SH-SY5Y (cell line): ENCODE measurements around the gene FRK.

Experiments used
- GATA2 ChIP-seq: IDR thresholded peaks from 2 replicates; pipeline ENCODE4 v1.6.1; 2011; ENCODE audit warnings: mild to moderate bottlenecking, low read depth, low read length
- GATA3 ChIP-seq: IDR thresholded peaks from 2 replicates; pipeline ENCODE4 v1.6.1; 2011; ENCODE audit warnings: low read depth, mild to moderate bottlenecking, low read length, moderate library complexity

FRK gene

GRCh38 chr6:116088946-116089345, 28.3 kb upstream of the FRK start:
- TF ChIP-seq GATA3 (no peak), GATA2 (no peak)

- TF ChIP-seq GATA3 (no peak), GATA2 (no peak)
These were observed 26.8 kb upstream of the FRK start for GRCh38 chr6:116087437-116088027.

- TF ChIP-seq GATA2, result no peak
- TF ChIP-seq GATA3, result no peak
These were observed 23.6 kb upstream of the FRK start for GRCh38 chr6:116084284-116084683.

DNA sequence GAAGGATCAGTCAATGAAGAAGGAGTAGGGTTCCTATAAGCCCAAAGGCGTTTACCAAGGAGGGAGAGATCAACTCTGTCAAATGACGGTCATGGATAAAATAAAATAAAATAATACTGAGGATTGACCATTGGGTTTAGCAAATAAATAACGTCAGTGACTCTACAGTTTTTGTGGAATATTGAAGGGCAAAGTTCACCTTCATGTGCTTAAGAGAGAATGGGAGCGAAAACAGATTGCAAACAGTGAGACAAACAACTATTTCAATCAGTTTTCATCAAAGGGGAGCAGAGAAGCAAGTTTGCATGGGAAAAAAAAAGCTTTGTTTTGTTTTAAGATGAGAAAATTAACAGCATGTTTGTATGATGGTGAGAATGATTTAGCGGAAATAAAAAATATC, 22.4 kb upstream of the FRK start:
- TF ChIP-seq GATA2, result no peak
- no peak for TF ChIP-seq GATA3

DNA sequence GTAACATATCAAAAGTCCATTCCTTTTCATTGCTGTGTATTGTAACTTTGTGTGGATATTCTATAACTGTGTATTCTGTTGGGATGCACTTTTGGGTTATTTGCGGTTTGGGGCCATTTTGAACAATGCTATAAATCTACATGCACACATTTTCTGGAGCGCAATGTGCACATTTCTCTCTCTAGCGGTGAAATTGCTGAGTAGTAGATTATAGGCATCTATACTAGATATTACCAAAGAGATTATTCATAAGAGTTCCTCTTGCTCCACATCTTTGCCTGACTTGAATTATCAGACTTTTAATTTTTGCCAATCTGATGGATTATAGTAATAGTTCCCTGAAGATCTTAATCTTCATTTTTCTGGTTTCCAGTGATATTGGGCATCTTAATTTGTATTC, 18.3 kb upstream of the FRK start:
- TF ChIP-seq GATA3, result no peak
- TF ChIP-seq GATA2, result no peak

DNA sequence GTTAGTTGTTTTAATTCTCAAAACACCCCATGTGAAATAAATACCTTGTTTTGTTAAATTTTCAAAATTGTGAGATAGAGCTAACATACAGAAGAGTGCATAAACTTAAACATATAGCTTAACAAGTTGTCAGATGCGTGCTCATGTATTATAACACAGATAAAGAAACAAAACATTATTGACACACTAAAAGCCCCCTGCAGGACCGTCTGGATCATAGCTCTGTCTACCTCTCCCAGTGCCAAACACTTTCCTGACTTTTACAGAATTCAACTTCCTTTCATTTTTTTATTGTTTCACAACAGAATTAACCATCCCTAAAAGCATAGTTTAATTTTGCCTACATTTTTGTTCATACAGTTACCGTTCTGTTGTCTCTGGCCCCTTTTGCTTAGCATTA, 17.8 kb upstream of the FRK start:
- TF ChIP-seq GATA3, result no peak
- TF ChIP-seq GATA2, result no peak

GRCh38 chr6:116074732-116075390, 14.2 kb upstream of the FRK start:
- no peak for TF ChIP-seq GATA2
- TF ChIP-seq GATA3, result no peak

DNA sequence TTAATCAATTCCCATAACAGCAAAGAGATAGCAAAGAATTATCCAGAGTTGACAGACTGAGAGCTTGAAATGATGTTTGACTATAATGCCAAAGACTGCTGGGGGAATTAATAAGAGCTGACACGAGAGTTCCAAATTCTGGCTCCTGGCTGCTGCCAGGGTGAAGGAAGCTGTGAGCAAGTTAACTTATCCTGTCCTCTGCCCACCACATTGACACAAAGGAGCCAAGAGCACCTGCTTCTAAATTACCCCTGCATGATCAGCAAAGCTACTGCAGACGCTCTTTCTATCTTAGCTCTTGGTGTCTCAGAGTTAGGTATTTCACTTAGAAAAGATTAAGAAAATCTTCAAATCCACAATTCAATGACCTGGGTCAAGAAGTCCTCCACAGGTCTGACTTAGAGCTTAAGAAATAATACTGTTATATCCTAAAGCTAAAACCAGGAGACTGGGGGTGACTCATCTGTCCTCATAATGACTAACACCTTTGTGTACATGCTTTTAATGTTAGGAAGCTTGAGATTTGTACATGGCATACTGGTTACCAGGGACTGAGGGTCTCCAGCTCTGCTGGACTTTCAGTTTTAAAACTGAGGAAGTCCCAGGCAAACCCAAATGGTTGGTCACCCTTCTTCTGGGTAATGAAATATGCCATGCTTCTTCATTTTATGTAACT, 13.2 kb upstream of the FRK start:
- TF ChIP-seq GATA3 (no peak), GATA2 (no peak)

DNA sequence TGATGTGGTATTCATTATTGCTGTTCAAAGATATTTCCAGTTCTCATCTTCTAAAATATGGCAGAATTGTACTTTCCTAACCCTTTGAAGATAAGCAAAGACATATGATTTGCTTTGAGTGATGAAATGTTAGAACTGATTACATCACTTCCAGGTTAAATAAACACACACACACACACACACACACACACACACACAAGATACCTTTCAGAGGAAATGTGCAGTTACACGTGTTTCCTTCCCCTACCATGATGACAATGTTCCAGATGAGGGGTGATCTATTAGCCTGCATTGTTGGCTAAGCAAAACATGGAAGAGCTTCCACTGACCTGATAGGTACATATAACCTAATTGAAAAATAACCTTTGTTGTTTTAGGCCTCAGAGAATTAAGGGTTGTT, 11.7 kb upstream of the FRK start:
- TF ChIP-seq GATA2, result no peak

DNA sequence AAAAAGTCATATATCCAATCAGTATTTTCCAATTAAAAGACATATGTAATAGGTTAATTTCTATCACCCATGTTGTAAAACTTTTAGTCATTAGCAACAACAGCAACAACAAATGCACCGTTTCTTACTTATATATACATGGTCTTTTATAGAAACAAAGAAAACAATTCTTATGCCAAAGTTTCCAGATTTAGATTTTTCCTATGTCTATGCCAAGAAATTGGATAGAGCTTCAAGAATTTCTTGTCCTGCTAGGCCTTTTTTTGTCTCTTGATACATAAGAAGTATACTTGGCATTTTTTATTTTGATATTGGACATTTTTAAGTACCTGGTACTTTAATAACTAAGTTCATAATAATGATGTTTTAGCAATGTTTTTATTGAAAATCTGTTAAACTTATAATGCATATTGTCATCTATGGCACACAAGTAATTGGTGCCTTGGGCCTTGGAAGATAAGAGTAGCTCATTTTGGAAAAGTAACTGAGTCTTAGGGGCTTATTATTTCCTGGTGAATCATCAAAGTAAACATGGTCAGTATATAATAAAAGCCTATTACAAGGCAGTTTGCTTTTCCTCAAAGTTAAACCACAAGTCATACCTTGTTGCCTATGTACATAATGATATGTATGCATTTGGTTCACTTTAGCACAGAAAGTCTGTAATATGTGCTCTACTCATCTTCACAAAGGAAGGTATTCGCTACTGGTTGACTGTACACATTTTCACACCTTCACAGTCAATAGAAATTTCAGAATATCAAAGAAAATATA, 10.1 kb upstream of the FRK start:
- TF ChIP-seq GATA3 (no peak), GATA2 (no peak)

DNA sequence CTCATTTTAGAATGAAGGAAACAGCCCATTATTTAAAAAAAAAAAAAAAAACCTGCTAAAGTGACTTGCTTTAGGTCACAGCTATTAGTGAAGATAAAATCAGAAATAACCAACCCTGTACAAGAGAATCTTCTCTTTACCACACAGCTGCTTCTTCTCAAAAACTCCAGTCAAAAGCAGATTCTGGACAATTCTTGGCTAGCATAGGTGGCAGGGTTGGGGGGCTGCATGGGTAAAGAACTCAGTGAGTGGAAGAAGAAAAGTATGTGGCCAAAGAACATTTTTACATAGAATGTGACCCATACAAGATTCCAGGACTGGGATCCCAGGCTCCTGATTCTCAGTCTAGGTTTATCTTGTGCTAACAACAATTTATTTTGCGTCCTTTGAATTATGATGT, 9.4 kb upstream of the FRK start:
- TF ChIP-seq GATA3 (no peak), GATA2 (no peak)

GRCh38 chr6:116066789-116067188, 6.1 kb upstream of the FRK start:
- TF ChIP-seq GATA2 (no peak), GATA3 (no peak)

GRCh38 chr6:116064666-116065065, 4.0 kb upstream of the FRK start:
- TF ChIP-seq GATA3 (no peak), GATA2 (no peak)

DNA sequence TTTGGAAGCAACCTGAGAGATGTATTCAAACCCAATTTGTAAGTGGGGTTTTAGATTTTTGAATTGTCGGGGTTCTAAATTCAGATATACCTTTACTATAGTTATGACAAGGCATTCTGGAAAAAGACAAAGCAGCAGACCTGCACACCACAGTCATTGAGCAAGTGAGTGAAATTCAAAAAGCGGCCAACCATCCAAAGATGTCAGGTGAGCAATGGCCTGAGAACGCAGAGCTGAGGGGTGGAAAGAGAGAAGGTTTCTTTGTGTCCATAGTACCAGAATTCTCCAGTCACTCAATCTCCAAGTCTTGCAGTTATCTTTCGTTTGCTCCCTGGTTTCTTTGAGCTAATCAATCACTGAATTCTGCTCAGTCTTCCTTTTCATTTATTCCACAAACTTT, 1.8 kb upstream of the FRK start:
- TF ChIP-seq GATA3 (no peak), GATA2 (no peak)

- no peak for TF ChIP-seq GATA3
- no peak for TF ChIP-seq GATA2
These were observed 749 bp downstream of the FRK start for GRCh38 chr6:116059713-116060571.
